ENCODE measurements around the gene ERICH3.
"Not testable (repeated sequence)": the region's sequence is repeated elsewhere in the genome, so short reads cannot be mapped to it uniquely, and the experiment has no call there.

Gene ERICH3

GRCh38 chr1:74681449-74681848 lies 7.9 kb upstream of the ERICH3 start:
- TF ChIP-seq CTCF (IDR thresholded peaks at IDR 0.05; ENCODE audit: poor library complexity, severe bottlenecking): no peak
- H3K27ac ChIP-seq (ENCODE audit: poor library complexity, severe bottlenecking): no peak overlapping the region
- no peaks in the 10 kb centered on the region for H3K9me3 ChIP-seq (ENCODE audit: severe bottlenecking)
- no peak for DNase-seq (ENCODE audit: low spot score)
- no peaks in the 10 kb centered on the region for H3K36me3 ChIP-seq (ENCODE audit: low read depth)
- no peak overlapping the region for H3K4me3 ChIP-seq (ENCODE audit: severe bottlenecking)
- no peaks in the 10 kb centered on the region for H3K4me1 ChIP-seq (ENCODE audit: insufficient read depth, poor library complexity, severe bottlenecking)
- H3K27me3 ChIP-seq (ENCODE audit: insufficient read depth, poor library complexity, severe bottlenecking): peaks cover 6% of the 10 kb centered on the region
- ATAC-seq (ENCODE audit: low read depth): no peak

GRCh38 chr1:74681001-74681400 lies 7.4 kb upstream of the ERICH3 start:
- TF ChIP-seq CTCF (IDR thresholded peaks at IDR 0.05; ENCODE audit: poor library complexity, severe bottlenecking): no peak
- no peak overlapping the region for H3K4me3 ChIP-seq (ENCODE audit: severe bottlenecking)

GRCh38 chr1:74679811-74680210 lies 6.2 kb upstream of the ERICH3 start:
- H3K4me1 ChIP-seq (ENCODE audit: insufficient read depth, poor library complexity, severe bottlenecking): no peaks in the 10 kb centered on the region
- ATAC-seq (ENCODE audit: low read depth): no peak
- no peak for DNase-seq (ENCODE audit: low spot score)

More at GRCh38 chr1:74681001-74681400, 7.4 kb upstream of the ERICH3 start:
- Histone ChIP-seq H3K4me1 (ENCODE audit: insufficient read depth, poor library complexity, severe bottlenecking) (no peaks in the 10 kb centered on the region), H3K9me3 (ENCODE audit: severe bottlenecking) (no peaks in the 10 kb centered on the region), H3K27ac (ENCODE audit: poor library complexity, severe bottlenecking) (no peak overlapping the region), H3K27me3 (ENCODE audit: insufficient read depth, poor library complexity, severe bottlenecking) (peaks cover 6% of the 10 kb centered on the region), H3K36me3 (ENCODE audit: low read depth) (no peaks in the 10 kb centered on the region)
- ATAC-seq (ENCODE audit: low read depth) (no peak), DNase-seq (ENCODE audit: low spot score) (no peak)

GRCh38 chr1:74677926-74678325 lies 4.3 kb upstream of the ERICH3 start:
- H3K4me3 ChIP-seq (ENCODE audit: severe bottlenecking): no peak overlapping the region
- H3K36me3 ChIP-seq (ENCODE audit: low read depth): no peaks in the 10 kb centered on the region
- no peak overlapping the region for H3K27ac ChIP-seq (ENCODE audit: poor library complexity, severe bottlenecking)
- TF ChIP-seq CTCF (IDR thresholded peaks at IDR 0.05; ENCODE audit: poor library complexity, severe bottlenecking): no peak
- DNase-seq (ENCODE audit: low spot score): no peak
- no peaks in the 10 kb centered on the region for H3K9me3 ChIP-seq (ENCODE audit: severe bottlenecking)
- ATAC-seq (ENCODE audit: low read depth): no peak
- H3K27me3 ChIP-seq (ENCODE audit: insufficient read depth, poor library complexity, severe bottlenecking): peaks cover 24% of the 10 kb centered on the region
- H3K4me1 ChIP-seq (ENCODE audit: insufficient read depth, poor library complexity, severe bottlenecking): no peaks in the 10 kb centered on the region

More at GRCh38 chr1:74679811-74680210, 6.2 kb upstream of the ERICH3 start:
- Histone ChIP-seq H3K27me3 (ENCODE audit: insufficient read depth, poor library complexity, severe bottlenecking) (peaks cover 6% of the 10 kb centered on the region), H3K9me3 (ENCODE audit: severe bottlenecking) (no peaks in the 10 kb centered on the region), H3K27ac (ENCODE audit: poor library complexity, severe bottlenecking) (no peak overlapping the region), H3K36me3 (ENCODE audit: low read depth) (no peaks in the 10 kb centered on the region), H3K4me3 (ENCODE audit: severe bottlenecking) (no peak overlapping the region)
- TF ChIP-seq CTCF (IDR thresholded peaks at IDR 0.05; ENCODE audit: poor library complexity, severe bottlenecking): no peak

- DNase-seq (ENCODE audit: low spot score): no peak
- Histone ChIP-seq H3K27ac (ENCODE audit: poor library complexity, severe bottlenecking) (no peak overlapping the region), H3K4me3 (ENCODE audit: severe bottlenecking) (no peak overlapping the region), H3K9me3 (ENCODE audit: severe bottlenecking) (no peaks in the 10 kb centered on the region), H3K27me3 (ENCODE audit: insufficient read depth, poor library complexity, severe bottlenecking) (peaks cover 29% of the 10 kb centered on the region), H3K36me3 (ENCODE audit: low read depth) (no peaks in the 10 kb centered on the region), H3K4me1 (ENCODE audit: insufficient read depth, poor library complexity, severe bottlenecking) (no peaks in the 10 kb centered on the region)
- no peak for TF ChIP-seq CTCF (IDR thresholded peaks at IDR 0.05; ENCODE audit: poor library complexity, severe bottlenecking)
- no peak for ATAC-seq (ENCODE audit: low read depth)
Observed at GRCh38 chr1:74674278-74675048, 871 bp upstream of the ERICH3 start.

GRCh38 chr1:74670866-74671265 lies 2.7 kb downstream of the ERICH3 start:
- peaks cover 34% of the 10 kb centered on the region for H3K27me3 ChIP-seq (ENCODE audit: insufficient read depth, poor library complexity, severe bottlenecking)
- not testable (repeated sequence) for H3K36me3 ChIP-seq (ENCODE audit: low read depth); H3K9me3 ChIP-seq (ENCODE audit: severe bottlenecking); H3K4me1 ChIP-seq (ENCODE audit: insufficient read depth, poor library complexity, severe bottlenecking); ATAC-seq (ENCODE audit: low read depth); DNase-seq (ENCODE audit: low spot score); H3K4me3 ChIP-seq (ENCODE audit: severe bottlenecking); H3K27ac ChIP-seq (ENCODE audit: poor library complexity, severe bottlenecking)

Measured in RWPE2 (cell line).